Measurements from ENCODE around the gene PTDSS2. TPM values are rescaled to one million over a fixed set of nuclear protein-coding genes. Genes with fewer than 3 reads are reported as not detected.
A peak's percentile ranks its signal among the peaks of the same experiment; 100 is the strongest.

Gene PTDSS2
- total RNA-seq, 1 donor from 2014 or later, result 81.1 TPM

DNA sequence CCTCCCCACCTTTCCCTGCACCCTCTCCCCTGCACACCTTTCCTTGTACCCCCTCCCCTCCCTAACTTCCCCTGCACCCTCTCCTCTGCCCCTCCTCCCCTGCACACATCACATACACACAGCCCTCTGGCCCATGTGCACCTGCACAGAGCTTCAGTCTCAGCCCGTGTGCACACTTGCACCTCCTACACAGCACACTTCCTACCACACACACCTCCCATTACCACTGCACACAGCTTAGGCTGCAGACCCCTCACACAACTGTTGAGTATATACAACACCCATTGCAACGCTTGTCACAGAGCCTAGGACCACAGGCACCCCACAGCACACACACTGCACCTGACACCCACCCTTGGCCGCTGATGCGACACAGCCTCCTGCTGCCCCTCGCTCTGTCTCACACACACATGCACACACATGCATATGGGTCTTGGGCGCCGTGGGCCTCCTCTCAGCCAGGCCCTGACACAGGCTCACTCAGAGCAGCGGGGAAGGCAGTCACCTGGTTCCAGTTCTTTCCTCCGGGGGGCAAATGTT is 35.7 kb upstream of the PTDSS2 start:
- no peak for DNase-seq (ENCODE audit: low read depth)
- Histone ChIP-seq H3K4me3 (ENCODE audit: low read depth, low read length) (no peak overlapping the region), H3K36me3 (ENCODE audit: control insufficient read depth, insufficient read depth, low read length) (no peaks in the 10 kb centered on the region), H3K27me3 (ENCODE audit: control insufficient read depth, insufficient read depth, low read length) (peaks cover 7% of the 10 kb centered on the region)
- TF ChIP-seq, protein P1, sequence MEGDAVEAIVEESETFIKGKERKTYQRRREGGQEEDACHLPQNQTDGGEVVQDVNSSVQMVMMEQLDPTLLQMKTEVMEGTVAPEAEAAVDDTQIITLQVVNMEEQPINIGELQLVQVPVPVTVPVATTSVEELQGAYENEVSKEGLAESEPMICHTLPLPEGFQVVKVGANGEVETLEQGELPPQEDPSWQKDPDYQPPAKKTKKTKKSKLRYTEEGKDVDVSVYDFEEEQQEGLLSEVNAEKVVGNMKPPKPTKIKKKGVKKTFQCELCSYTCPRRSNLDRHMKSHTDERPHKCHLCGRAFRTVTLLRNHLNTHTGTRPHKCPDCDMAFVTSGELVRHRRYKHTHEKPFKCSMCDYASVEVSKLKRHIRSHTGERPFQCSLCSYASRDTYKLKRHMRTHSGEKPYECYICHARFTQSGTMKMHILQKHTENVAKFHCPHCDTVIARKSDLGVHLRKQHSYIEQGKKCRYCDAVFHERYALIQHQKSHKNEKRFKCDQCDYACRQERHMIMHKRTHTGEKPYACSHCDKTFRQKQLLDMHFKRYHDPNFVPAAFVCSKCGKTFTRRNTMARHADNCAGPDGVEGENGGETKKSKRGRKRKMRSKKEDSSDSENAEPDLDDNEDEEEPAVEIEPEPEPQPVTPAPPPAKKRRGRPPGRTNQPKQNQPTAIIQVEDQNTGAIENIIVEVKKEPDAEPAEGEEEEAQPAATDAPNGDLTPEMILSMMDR (IDR thresholded peaks at IDR 0.05; ENCODE audit: insufficient read depth, low read length, poor library complexity, severe bottlenecking), result no peak

DNA sequence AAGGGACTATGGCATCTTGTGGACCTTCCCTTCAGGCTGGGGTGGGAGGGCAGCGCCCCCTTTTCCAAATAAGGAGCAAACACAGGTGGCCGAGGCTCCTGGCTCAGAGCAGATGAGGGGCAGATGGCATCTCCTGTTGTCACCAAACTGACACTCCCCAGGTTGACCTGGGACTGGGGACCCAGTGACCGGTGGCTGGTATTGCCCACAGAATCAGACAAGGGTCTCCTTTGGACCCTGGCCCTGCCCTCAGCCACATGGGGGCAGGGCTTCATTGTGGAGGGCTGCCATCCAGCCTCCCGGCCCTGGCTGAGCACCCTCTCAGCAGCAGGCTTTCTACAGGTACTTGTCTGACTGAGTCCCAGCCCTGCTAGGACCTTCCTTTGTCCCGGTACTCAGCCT is 34.4 kb upstream of the PTDSS2 start:
- TF ChIP-seq, protein P1 (IDR thresholded peaks at IDR 0.05; ENCODE audit: insufficient read depth, low read length, poor library complexity, severe bottlenecking), result no peak
- no peak for DNase-seq (ENCODE audit: low read depth)
- Histone ChIP-seq H3K36me3 (ENCODE audit: control insufficient read depth, insufficient read depth, low read length) (no peaks in the 10 kb centered on the region), H3K27me3 (ENCODE audit: control insufficient read depth, insufficient read depth, low read length) (peaks cover 12% of the 10 kb centered on the region), H3K4me3 (ENCODE audit: low read depth, low read length) (no peak overlapping the region)

DNA sequence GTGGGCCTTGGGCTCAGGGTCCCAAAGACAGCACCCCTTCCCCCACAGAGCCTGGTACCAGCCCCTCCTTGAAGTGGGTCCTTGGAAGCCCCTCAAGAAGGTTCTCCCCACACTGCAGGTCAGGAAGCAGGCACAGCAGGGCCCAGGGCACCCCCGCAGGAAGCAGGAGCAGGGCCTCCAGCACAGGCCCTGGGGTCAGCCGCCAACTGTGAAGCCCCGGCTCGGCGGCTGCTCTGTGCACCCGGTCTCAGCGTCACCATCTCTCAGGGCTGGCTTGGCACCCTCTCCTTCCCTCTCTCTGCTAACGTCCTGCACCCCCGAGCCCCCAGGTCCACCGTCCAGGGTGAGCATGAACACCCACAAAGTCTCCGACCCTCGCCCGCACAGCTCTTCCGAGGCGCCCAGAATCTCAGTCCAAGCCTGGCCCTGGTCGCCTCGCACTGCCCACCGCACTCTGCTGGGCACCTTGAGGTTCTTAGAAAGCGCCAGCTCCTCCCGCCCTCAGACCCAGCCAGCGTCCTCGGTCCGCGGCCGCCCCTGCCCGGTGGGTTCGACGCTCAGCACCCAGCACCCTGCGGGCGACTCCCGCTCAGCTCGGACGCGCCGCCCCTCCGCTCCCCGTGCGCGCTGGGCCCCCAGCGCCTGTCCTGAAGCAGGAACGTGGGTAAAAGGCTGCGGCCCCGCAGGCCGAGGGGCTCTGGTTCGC is 33.9 kb upstream of the PTDSS2 start:
- DNase-seq (ENCODE audit: low read depth), result no peak
- TF ChIP-seq, protein P1 (IDR thresholded peaks at IDR 0.05; ENCODE audit: insufficient read depth, low read length, poor library complexity, severe bottlenecking), result no peak

DNA sequence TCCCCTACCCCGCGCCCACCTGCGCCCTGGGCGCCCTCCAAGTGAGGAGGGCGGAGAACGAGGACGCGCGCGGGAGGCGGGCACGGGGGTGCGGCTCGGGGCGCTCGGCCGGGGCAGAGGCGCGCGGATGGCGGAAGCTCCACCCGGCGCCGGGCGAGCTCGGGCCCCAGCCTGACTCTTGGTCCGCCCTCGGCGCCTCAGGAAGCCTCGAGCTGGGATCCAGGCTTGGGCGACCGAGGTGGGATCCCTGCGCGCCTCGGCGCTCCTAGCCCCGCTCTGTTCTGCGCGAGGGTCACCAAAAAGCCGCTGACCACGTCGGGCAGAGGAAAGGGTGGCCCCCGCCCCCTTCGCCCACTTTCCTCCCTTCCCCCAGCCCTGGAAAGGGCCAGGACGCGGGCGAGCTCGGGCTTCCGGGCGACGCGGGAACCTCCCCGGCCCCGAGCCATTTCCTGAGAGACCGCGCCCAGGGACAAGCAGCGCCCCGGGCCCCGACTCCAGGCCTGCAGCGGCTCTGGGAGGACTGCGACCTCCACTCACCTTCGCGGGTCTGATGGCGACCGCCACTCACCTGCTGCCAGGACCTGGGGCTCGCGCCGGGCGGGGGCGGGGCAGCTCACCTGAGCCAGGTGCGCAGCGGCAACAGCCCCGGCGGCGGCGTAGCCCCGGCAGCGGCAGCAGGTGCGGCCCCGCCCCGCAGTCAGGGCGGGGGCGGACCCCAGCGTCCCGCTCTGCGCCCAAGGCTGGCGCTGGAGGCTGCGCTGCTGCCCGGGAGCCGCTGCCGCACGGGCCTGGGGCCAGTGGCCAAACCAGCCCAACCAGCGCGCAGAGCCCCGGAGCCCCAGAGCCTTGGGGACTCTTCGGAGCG is 33.1 kb upstream of the PTDSS2 start:
- H3K4me3 ChIP-seq (ENCODE audit: low read depth, low read length), result peak overlapping the region; percentile 41
- DNase-seq (ENCODE audit: low read depth), result no peak
- TF ChIP-seq, protein P1 (IDR thresholded peaks at IDR 0.05; ENCODE audit: insufficient read depth, low read length, poor library complexity, severe bottlenecking), result no peak
- H3K27me3 ChIP-seq (ENCODE audit: control insufficient read depth, insufficient read depth, low read length), result peaks cover 14% of the 10 kb centered on the region
- H3K36me3 ChIP-seq (ENCODE audit: control insufficient read depth, insufficient read depth, low read length), result no peaks in the 10 kb centered on the region

More for the DNA sequence above, 33.9 kb upstream of the PTDSS2 start:
- Histone ChIP-seq H3K4me3 (ENCODE audit: low read depth, low read length) (peak overlapping the region; percentile 41), H3K27me3 (ENCODE audit: control insufficient read depth, insufficient read depth, low read length) (peaks cover 14% of the 10 kb centered on the region), H3K36me3 (ENCODE audit: control insufficient read depth, insufficient read depth, low read length) (no peaks in the 10 kb centered on the region)

DNA sequence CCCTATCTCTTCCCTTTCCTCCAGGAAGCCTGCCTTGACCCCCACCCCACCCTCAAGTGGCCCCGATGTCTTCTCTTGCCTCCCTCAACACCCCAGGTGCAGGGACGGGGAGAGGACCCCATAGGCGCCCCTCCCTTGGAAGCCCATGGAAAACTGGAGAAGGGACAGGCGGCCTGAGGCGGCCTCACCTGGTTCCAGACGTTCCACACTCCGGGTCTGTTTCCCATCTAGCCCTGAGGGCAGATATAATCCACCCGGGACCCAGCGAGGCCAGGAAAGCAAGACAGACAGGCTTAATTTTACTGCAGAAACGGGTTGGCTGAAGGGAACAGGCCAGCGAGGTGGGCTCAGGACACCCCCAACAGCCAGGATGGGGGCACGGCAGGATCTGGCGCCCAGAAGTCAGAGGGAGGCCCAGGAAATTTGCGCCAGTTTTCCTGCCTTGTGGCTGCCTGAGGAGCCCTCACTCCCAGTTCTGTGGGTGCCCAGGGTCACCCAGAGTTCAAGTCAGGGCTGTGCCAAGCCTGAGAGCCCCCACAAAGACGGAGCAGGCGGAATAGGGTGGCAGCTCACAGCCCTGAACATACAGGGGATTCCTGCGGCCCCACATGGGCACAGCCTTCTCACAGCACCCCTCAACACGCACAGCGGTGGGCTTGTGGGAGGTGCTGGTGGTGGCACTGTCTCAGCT is 32.3 kb upstream of the PTDSS2 start:
- no peak overlapping the region for H3K4me3 ChIP-seq (ENCODE audit: low read depth, low read length)

More for the DNA sequence above, 32.3 kb upstream of the PTDSS2 start:
- DNase-seq (ENCODE audit: low read depth), result no peak
- Histone ChIP-seq H3K27me3 (ENCODE audit: control insufficient read depth, insufficient read depth, low read length) (peaks cover 14% of the 10 kb centered on the region), H3K36me3 (ENCODE audit: control insufficient read depth, insufficient read depth, low read length) (no peaks in the 10 kb centered on the region)
- TF ChIP-seq, protein P1 (IDR thresholded peaks at IDR 0.05; ENCODE audit: insufficient read depth, low read length, poor library complexity, severe bottlenecking), result no peak
